B cell (primary cell): Measurements from ENCODE around the gene PCNX4. TPM values are rescaled to one million over a fixed set of nuclear protein-coding genes. Genes with fewer than 3 reads are reported as not detected.

Source experiments
- ATAC-seq: fragments of 200-7000 bp; cut with Tn5 transposase; one replicate; pipeline ENCODE4 v1.10.0; 2021; ENCODE audit warnings: low read depth, mild to moderate bottlenecking, moderate number of reproducible peaks, moderate library complexity
- CTCF ChIA-PET: fragments of 350-600 bp; sonication (Branson Sonifier 250); formaldehyde crosslinking; loops from one replicate; lab custom pipeline; 2021; ENCODE audit warnings: antibody characterized with exemption, inconsistent platforms; lab: Charles Lee
- POLR2A ChIA-PET: fragments of 350-600 bp; sonication (Branson Sonifier 250); formaldehyde crosslinking; loops from one replicate; lab custom pipeline; 2021; ENCODE audit warnings: antibody characterized with exemption; lab: Charles Lee
- DNase-seq: peaks from one replicate; pipeline ENCODE4 v3.0.0; 2013
- H2AFZ ChIP-seq: 2 replicates; pipeline ENCODE4 v1.6.1; 2012; ENCODE audit warnings: mild to moderate bottlenecking, low read depth, low read length; ENCODE audit not compliant: insufficient read depth, poor library complexity, severe bottlenecking
- H3K27ac ChIP-seq, 2 donors: 1 replicate in 1 of 2; 2 replicates in 1 of 2; pipeline ENCODE4 v1.5.1; 2012 to 2013; ENCODE audit warnings: low read length in 2 of 2, mild to moderate bottlenecking in 2 of 2, moderate library complexity in 1 of 2
- H3K27me3 ChIP-seq, 4 experiments: fragments of 200-600 bp in 1 of 4; sonication (generic) in 1 of 4; replicated peaks in 1 of 4; 1 replicate in 2 of 4; 2 replicates in 2 of 4; pipeline versions ENCODE4 v1.6.1 to v1.7.0; 2013 to 2016; ENCODE audit warnings: low read length in 3 of 4, mild to moderate bottlenecking in 2 of 4, mixed read lengths in 1 of 4, moderate library complexity in 1 of 4; ENCODE audit not compliant: insufficient read depth in 4 of 4, control insufficient read depth in 3 of 4; ENCODE audit errors: control extremely low read depth in 1 of 4
- H3K36me3 ChIP-seq, 2 experiments: replicated peaks in 1 of 2; 1 replicate in 1 of 2; 2 replicates in 1 of 2; pipeline versions ENCODE4 v1.6.1 to v1.7.1; 2013; ENCODE audit warnings: low read length in 1 of 2; ENCODE audit not compliant: insufficient read depth in 2 of 2, control insufficient read depth in 1 of 2; ENCODE audit errors: control extremely low read depth in 1 of 2, extremely low read depth in 1 of 2
- H3K4me1 ChIP-seq, 2 donors: fragments of 200-600 bp in 1 of 2; sonication (generic) in 1 of 2; 1 replicate in 1 of 2; 2 replicates in 1 of 2; pipeline versions ENCODE4 v1.5.1 to v1.6.1; 2013 to 2017; ENCODE audit warnings: low read length in 2 of 2; ENCODE audit not compliant: control insufficient read depth in 2 of 2, insufficient read depth in 2 of 2
- H3K4me2 ChIP-seq: replicated peaks from 2 replicates; pipeline ENCODE3; 2012; ENCODE audit warnings: mild to moderate bottlenecking, low read depth, low read length; ENCODE audit not compliant: poor library complexity, severe bottlenecking
- H3K4me3 ChIP-seq, 5 experiments: fragments of 200-600 bp in 1 of 5; sonication (generic) in 1 of 5; 1 replicate in 3 of 5; 2 replicates in 2 of 5; pipeline versions ENCODE4 v1.5.1 to v1.7.0; 2011 to 2016; ENCODE audit warnings: low read length in 4 of 5, mild to moderate bottlenecking in 4 of 5, low read depth in 2 of 5, control low read depth in 1 of 5, moderate library complexity in 1 of 5; ENCODE audit not compliant: insufficient read depth in 1 of 5; ENCODE audit errors: control extremely low read depth in 1 of 5, extremely low read depth in 1 of 5
- H3K79me2 ChIP-seq: fragments of 200-600 bp; sonication (generic); one replicate; pipeline ENCODE4 v1.6.0; 2016; ENCODE audit warnings: low read length; ENCODE audit not compliant: control insufficient read depth, insufficient read depth
- H3K9ac ChIP-seq: fragments of 200-600 bp; sonication (generic); 2 replicates; pipeline ENCODE4 v1.6.1; 2017; ENCODE audit warnings: mild to moderate bottlenecking, low read length, moderate library complexity
- H3K9me3 ChIP-seq, 3 donors: one replicate each; pipeline versions ENCODE4 v1.6.1 to v1.7.1; 2013; ENCODE audit warnings: low read length in 2 of 3; ENCODE audit not compliant: control insufficient read depth in 2 of 3, insufficient read depth in 1 of 3; ENCODE audit errors: control extremely low read depth in 1 of 3
- H4K20me1 ChIP-seq: 2 replicates; pipeline ENCODE4 v1.6.0; 2012; ENCODE audit warnings: mild to moderate bottlenecking, low read length; ENCODE audit not compliant: insufficient read depth, control insufficient read depth, poor library complexity, severe bottlenecking
- H3K27ac Mint-ChIP-seq: one replicate; pipeline ENCODE4 v1.8.0; 2021; ENCODE audit warnings: mixed read lengths
- H3K27me3 Mint-ChIP-seq: one replicate; pipeline ENCODE4 v1.8.0; 2021; ENCODE audit warnings: mixed read lengths
- H3K4me1 Mint-ChIP-seq: one replicate; pipeline ENCODE4 v1.8.0; 2021; ENCODE audit warnings: mixed read lengths
- H3K4me3 Mint-ChIP-seq: one replicate; pipeline ENCODE4 v1.8.0; 2021; ENCODE audit warnings: mixed read lengths
- H3K9me3 Mint-ChIP-seq: one replicate; pipeline ENCODE4 v1.8.0; 2022; ENCODE audit warnings: mixed read lengths; ENCODE audit not compliant: insufficient read depth
- EZH2 ChIP-seq: IDR thresholded peaks from 2 replicates; pipeline ENCODE4 v1.6.1; 2012; ENCODE audit warnings: borderline replicate concordance, low read depth, mild to moderate bottlenecking, moderate library complexity, low read length; ENCODE audit not compliant: insufficient read depth, poor library complexity, severe bottlenecking
- WGBS: methylation state at CpG from one replicate; pipeline ENCODE4 v1.1.5; 2013; ENCODE audit warnings: missing lambda C conversion rate; ENCODE audit not compliant: insufficient coverage; 5-methylcytosine and 5-hydroxymethylcytosine counted together
- intact Hi-C: fragments of 100-400 bp; cut with micrococcal nuclease; formaldehyde crosslinking; loops from one replicate; pipeline ENCODE4 v1.10.0; 2022
- polyA plus RNA-seq: library from polyadenylated mRNA; depleted of rRNA; stranded (reverse); fragments of >200 nt; gene quantifications from 2 replicates; pipeline ENCODE4 v1.2.3, GENCODE V29; 2012
- total RNA-seq, 2 donors: library from RNA; stranded (reverse); fragments of 120-200 nt in 1 of 2; gene quantifications; 1 replicate in 1 of 2; 2 replicates in 1 of 2; pipeline versions ENCODE4 v1.2.3 to v1.2.4, GENCODE V29; 2013 to 2022
- TF ChIP-seq, protein P1 (sequence below): fragments of 200-600 bp; IDR thresholded peaks from one replicate; pipeline ENCODE4 v1.8.0; 2022; ENCODE audit warnings: antibody characterized with exemption, mild to moderate bottlenecking

The PCNX4 gene
- total and polyA plus RNA-seq, 2 donors (not counting 1 experiment from before 2014, with no cell fraction given): 17.8 to 53.4 TPM

DNA sequence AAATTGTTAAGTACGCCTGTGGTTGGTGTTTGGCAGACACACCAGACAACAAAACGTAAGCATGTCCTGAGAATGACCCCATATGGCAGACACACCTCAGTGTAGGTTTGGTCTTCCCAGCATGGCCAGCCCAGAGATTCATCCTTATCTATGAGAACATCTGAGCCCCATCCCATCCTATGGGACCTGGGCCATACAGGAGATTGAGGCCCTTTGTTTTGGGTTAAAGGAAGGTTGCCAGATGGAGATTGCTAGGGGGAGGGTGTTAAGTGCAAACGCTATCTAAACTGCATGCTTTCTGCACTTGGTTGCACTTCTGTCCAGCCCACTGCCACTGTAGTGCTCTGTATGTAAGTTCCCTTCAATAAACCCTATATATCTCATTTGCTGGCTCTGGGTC is 4.1 kb upstream of the PCNX4 start:
- WGBS: 100% methylated on average over 2 of the region's 3 CpGs

DNA sequence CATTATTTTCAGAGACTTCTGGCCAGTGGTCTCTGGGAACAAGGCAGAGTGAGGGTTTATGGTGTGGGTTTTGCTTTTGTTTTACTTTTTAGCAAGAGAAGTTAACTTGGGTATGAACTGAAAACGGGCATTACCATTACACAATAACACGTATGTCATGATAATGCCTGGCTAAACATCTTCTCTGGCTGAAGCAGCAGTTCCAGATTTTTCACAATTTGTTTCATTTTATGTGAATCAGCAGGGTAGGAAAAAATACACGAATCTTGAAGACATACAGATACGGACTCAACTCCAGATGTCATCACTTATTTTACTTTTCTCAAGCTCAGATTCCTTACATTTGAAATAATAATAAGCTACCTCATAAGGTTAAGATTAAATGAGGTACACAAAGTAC is 2.5 kb upstream of the PCNX4 start:
- Mint-ChIP-seq H3K4me3 (no peak overlapping the region), H3K27me3 (peaks cover 4% of the 10 kb centered on the region), H3K4me1 (peaks cover 27% of the 10 kb centered on the region), H3K27ac (no peak overlapping the region), H3K9me3 (no peaks in the 10 kb centered on the region)
- DNase-seq (no peak), ATAC-seq (no peak)
- Histone ChIP-seq H3K4me1 (peaks cover 12 to 18% of the 10 kb centered on the region in 2 donors), H3K79me2 (peaks cover 17% of the 10 kb centered on the region), H2AFZ (no peak overlapping the region), H3K27ac (no peak overlapping the region), H3K9me3 (no peaks in the 10 kb centered on the region), H3K36me3 (no peaks in the 10 kb centered on the region), H3K27me3 (peaks cover 0 to 5% (median 0%) of the 10 kb centered on the region in 4 experiments), H3K9ac (no peak overlapping the region), H3K4me2 (no peak overlapping the region), H4K20me1 (no peaks in the 10 kb centered on the region), H3K4me3 (no peak overlapping the region)
- intact Hi-C loops: no loop called here
- no peak for TF ChIP-seq EZH2
- TF ChIP-seq, protein P1, sequence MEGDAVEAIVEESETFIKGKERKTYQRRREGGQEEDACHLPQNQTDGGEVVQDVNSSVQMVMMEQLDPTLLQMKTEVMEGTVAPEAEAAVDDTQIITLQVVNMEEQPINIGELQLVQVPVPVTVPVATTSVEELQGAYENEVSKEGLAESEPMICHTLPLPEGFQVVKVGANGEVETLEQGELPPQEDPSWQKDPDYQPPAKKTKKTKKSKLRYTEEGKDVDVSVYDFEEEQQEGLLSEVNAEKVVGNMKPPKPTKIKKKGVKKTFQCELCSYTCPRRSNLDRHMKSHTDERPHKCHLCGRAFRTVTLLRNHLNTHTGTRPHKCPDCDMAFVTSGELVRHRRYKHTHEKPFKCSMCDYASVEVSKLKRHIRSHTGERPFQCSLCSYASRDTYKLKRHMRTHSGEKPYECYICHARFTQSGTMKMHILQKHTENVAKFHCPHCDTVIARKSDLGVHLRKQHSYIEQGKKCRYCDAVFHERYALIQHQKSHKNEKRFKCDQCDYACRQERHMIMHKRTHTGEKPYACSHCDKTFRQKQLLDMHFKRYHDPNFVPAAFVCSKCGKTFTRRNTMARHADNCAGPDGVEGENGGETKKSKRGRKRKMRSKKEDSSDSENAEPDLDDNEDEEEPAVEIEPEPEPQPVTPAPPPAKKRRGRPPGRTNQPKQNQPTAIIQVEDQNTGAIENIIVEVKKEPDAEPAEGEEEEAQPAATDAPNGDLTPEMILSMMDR: no peak
- POLR2A ChIA-PET: no interaction called here
- CTCF ChIA-PET: interaction anchor here (1.1 to 4.3 kb wide), 4 partner anchors 95 to 242 kb away, joined by 3 to 24 read pairs (median 3); no protein-coding TSS in a partner anchor
- no CpG with 5 or more reads among the region's 4 CpGs for WGBS

More for the DNA sequence above, 4.1 kb upstream of the PCNX4 start:
- Mint-ChIP-seq H3K27me3 (peaks cover 4% of the 10 kb centered on the region), H3K9me3 (no peaks in the 10 kb centered on the region), H3K4me3 (no peak overlapping the region), H3K4me1 (peaks cover 11% of the 10 kb centered on the region), H3K27ac (no peak overlapping the region)
- ChIA-PET CTCF (interaction anchor here (0.9 to 1.2 kb wide), 2 partner anchors 123 to 244 kb away, joined by 3 read pairs; no protein-coding TSS in a partner anchor), POLR2A (no interaction called here)
- Histone ChIP-seq H3K4me3 (no peak overlapping the region), H3K27me3 (peaks cover 0 to 5% (median 0%) of the 10 kb centered on the region in 4 experiments), H3K79me2 (peaks cover 1% of the 10 kb centered on the region), H3K9me3 (no peaks in the 10 kb centered on the region), H3K36me3 (no peaks in the 10 kb centered on the region), H3K4me1 (peaks cover 3 to 5% of the 10 kb centered on the region in 2 donors), H4K20me1 (no peaks in the 10 kb centered on the region), H3K4me2 (no peak overlapping the region), H2AFZ (no peak overlapping the region), H3K9ac (no peak overlapping the region), H3K27ac (no peak overlapping the region)
- intact Hi-C loops: no loop called here
- TF ChIP-seq, protein P1: no peak
- TF ChIP-seq EZH2: no peak
- ATAC-seq (no peak), DNase-seq (no peak)
